ENCODE data around the gene SPIRE1.

SPIRE1 gene

DNA sequence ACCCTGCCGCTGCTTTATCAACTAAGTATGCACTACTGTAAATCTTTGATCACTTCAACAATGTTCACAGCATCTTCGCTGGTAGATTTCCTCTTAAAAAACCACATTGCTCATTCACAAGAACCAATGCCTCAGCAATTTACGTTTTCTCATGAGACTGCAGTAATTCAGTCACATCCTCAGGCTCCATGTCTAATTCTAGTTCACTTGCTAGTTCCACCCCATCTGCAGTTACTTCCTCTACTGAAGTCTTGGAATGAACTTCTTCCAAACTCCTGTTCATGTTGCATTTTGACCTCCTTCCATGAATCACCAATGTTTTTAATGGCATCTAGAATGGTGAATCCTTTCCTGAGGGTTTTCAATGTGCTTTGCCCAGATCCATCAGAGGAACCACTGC is 214.4 kb downstream of the SPIRE1 start:
- no peaks in the 10 kb centered on the region for H3K27me3 ChIP-seq (ENCODE audit: insufficient read depth, low read length, poor library complexity, severe bottlenecking)
- H3F3A ChIP-seq (ENCODE audit: low read depth): no peaks in the 10 kb centered on the region
- H4K20me1 ChIP-seq (ENCODE audit: insufficient read depth, low read length, poor library complexity, severe bottlenecking): no peaks in the 10 kb centered on the region
- H3K9ac ChIP-seq (ENCODE audit: low read depth, low read length, poor library complexity, severe bottlenecking): no peak overlapping the region
- no peak overlapping the region for H3K4me2 ChIP-seq (ENCODE audit: low read depth, low read length, poor library complexity, severe bottlenecking)
- H2AFZ ChIP-seq (ENCODE audit: low read length): no peak overlapping the region
- H3K4me3 ChIP-seq (ENCODE audit: low read length, poor library complexity, severe bottlenecking): no peak overlapping the region
- H3K9me2 ChIP-seq (replicated peaks; ENCODE audit: low read depth, low read length): no peaks in the 10 kb centered on the region
- TF ChIP-seq, protein P1, sequence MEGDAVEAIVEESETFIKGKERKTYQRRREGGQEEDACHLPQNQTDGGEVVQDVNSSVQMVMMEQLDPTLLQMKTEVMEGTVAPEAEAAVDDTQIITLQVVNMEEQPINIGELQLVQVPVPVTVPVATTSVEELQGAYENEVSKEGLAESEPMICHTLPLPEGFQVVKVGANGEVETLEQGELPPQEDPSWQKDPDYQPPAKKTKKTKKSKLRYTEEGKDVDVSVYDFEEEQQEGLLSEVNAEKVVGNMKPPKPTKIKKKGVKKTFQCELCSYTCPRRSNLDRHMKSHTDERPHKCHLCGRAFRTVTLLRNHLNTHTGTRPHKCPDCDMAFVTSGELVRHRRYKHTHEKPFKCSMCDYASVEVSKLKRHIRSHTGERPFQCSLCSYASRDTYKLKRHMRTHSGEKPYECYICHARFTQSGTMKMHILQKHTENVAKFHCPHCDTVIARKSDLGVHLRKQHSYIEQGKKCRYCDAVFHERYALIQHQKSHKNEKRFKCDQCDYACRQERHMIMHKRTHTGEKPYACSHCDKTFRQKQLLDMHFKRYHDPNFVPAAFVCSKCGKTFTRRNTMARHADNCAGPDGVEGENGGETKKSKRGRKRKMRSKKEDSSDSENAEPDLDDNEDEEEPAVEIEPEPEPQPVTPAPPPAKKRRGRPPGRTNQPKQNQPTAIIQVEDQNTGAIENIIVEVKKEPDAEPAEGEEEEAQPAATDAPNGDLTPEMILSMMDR (conservative IDR thresholded peaks at IDR 0.05; ENCODE audit: low read length): no peak
- TF ChIP-seq EZH2phosphoT487 (IDR thresholded peaks at IDR 0.05; ENCODE audit: borderline replicate concordance): no peak
- no peaks in the 10 kb centered on the region for H3K79me2 ChIP-seq (ENCODE audit: insufficient read depth, low read length)
- no peaks in the 10 kb centered on the region for H3K4me1 ChIP-seq (ENCODE audit: insufficient read depth, low read length, poor library complexity, severe bottlenecking)
- H3K9me3 ChIP-seq (ENCODE audit: insufficient read depth, low read depth, low read length): no peaks in the 10 kb centered on the region
- H3K36me3 ChIP-seq (ENCODE audit: insufficient read depth, low read length): no peaks in the 10 kb centered on the region

- Histone ChIP-seq H3K79me2 (ENCODE audit: insufficient read depth, low read length) (no peaks in the 10 kb centered on the region), H3K9me3 (ENCODE audit: insufficient read depth, low read depth, low read length) (no peaks in the 10 kb centered on the region), H3K9me2 (replicated peaks; ENCODE audit: low read depth, low read length) (no peaks in the 10 kb centered on the region), H3K9ac (ENCODE audit: low read depth, low read length, poor library complexity, severe bottlenecking) (no peak overlapping the region), H3K4me3 (ENCODE audit: low read length, poor library complexity, severe bottlenecking) (no peak overlapping the region), H2AFZ (ENCODE audit: low read length) (no peak overlapping the region), H3K27me3 (ENCODE audit: insufficient read depth, low read length, poor library complexity, severe bottlenecking) (no peaks in the 10 kb centered on the region), H3K4me1 (ENCODE audit: insufficient read depth, low read length, poor library complexity, severe bottlenecking) (no peaks in the 10 kb centered on the region), H3F3A (ENCODE audit: low read depth) (no peaks in the 10 kb centered on the region), H3K4me2 (ENCODE audit: low read depth, low read length, poor library complexity, severe bottlenecking) (no peak overlapping the region), H4K20me1 (ENCODE audit: insufficient read depth, low read length, poor library complexity, severe bottlenecking) (no peaks in the 10 kb centered on the region), H3K36me3 (ENCODE audit: insufficient read depth, low read length) (no peaks in the 10 kb centered on the region)
- no peak for TF ChIP-seq EZH2phosphoT487 (IDR thresholded peaks at IDR 0.05; ENCODE audit: borderline replicate concordance)
- TF ChIP-seq, protein P1 (conservative IDR thresholded peaks at IDR 0.05; ENCODE audit: low read length): no peak
Measured at GRCh38 chr18:12442946-12443345, 215.0 kb downstream of the SPIRE1 start.

DNA sequence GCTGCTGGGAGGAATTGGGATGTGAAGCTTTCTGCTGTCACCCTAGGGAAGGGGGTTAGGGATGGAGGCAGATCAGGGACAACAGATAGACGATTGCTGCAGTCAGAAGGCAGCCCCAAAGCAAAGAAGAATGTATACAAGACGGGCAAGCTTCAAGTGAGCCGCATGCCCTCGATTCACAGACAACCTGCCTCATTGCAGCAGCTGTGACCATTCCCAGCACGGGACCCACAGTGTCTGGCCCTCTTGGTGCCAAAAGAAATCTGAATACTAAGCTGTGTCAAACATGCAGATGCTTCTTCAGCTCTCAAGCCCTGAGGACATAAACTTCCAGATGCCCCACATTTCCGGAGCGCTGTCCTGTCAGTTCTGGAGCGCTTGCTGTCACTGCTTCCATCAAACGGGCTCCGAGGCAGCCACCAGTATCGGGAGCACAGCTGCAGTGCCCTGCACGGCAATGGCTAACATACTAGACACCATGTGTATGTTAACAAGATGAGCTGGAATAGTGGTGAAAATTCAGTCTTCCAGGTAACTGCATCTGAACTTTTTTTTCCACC is 216.4 kb downstream of the SPIRE1 start:
- no peaks in the 10 kb centered on the region for H3F3A ChIP-seq (ENCODE audit: low read depth)
- H3K27me3 ChIP-seq (ENCODE audit: insufficient read depth, low read length, poor library complexity, severe bottlenecking): no peaks in the 10 kb centered on the region
- TF ChIP-seq, protein P1 (conservative IDR thresholded peaks at IDR 0.05; ENCODE audit: low read length): no peak
- TF ChIP-seq EZH2phosphoT487 (IDR thresholded peaks at IDR 0.05; ENCODE audit: borderline replicate concordance): no peak
- H3K9me3 ChIP-seq (ENCODE audit: insufficient read depth, low read depth, low read length): no peaks in the 10 kb centered on the region
- no peaks in the 10 kb centered on the region for H3K36me3 ChIP-seq (ENCODE audit: insufficient read depth, low read length)
- no peaks in the 10 kb centered on the region for H3K79me2 ChIP-seq (ENCODE audit: insufficient read depth, low read length)
- H2AFZ ChIP-seq (ENCODE audit: low read length): no peak overlapping the region
- no peak overlapping the region for H3K4me2 ChIP-seq (ENCODE audit: low read depth, low read length, poor library complexity, severe bottlenecking)
- no peak overlapping the region for H3K9ac ChIP-seq (ENCODE audit: low read depth, low read length, poor library complexity, severe bottlenecking)
- H3K4me1 ChIP-seq (ENCODE audit: insufficient read depth, low read length, poor library complexity, severe bottlenecking): no peaks in the 10 kb centered on the region
- H4K20me1 ChIP-seq (ENCODE audit: insufficient read depth, low read length, poor library complexity, severe bottlenecking): no peaks in the 10 kb centered on the region
- no peaks in the 10 kb centered on the region for H3K9me2 ChIP-seq (replicated peaks; ENCODE audit: low read depth, low read length)
- H3K4me3 ChIP-seq (ENCODE audit: low read length, poor library complexity, severe bottlenecking): no peak overlapping the region

All from Loucy (cell line).